Measurements from ENCODE around the gene C1orf210. TPM values are rescaled to one million over a fixed set of nuclear protein-coding genes. Genes with fewer than 3 reads are reported as not detected.
A peak's percentile ranks its signal among the peaks of the same experiment; 100 is the strongest.

Gene C1orf210
- total and polyA plus RNA-seq, 9 of the 15 experiments (the other 6 are each of a cell fraction or from before 2014, with no cell fraction given): 0.21 TPM; not detected in 8

GRCh38 chr1:43304771-43305300, 19.5 kb upstream of the C1orf210 start:
- 5% methylated on average over 38 of the region's 46 CpGs for WGBS (ENCODE audit: insufficient coverage, low coverage, missing lambda C conversion rate)
- peaks cover 4% of the 10 kb centered on the region; the same call in 1 of the 2 replicates for H4K20me1 ChIP-seq (replicated peaks; ENCODE audit: control insufficient read depth, insufficient read depth, low read length)
- no TSS peak for BruUV-seq (replicated peaks)
- peak overlapping the region in 1 of 2 experiments; percentile 46; a peak in 2 of 4 replicates for H3K9ac ChIP-seq (ENCODE audit: insufficient read depth in 1 of 2, low read depth in 2 of 2, low read length in 2 of 2)
- FAIRE-seq: no peak
- 0 out of 2 replicates have a peak, but pooled peaks cover 2% of the 10 kb centered on the region for H3K9me3 ChIP-seq (replicated peaks; ENCODE audit: control insufficient read depth, insufficient read depth, low read depth, low read length)
- DNase-seq (ENCODE audit: extremely low read depth in 1 of 4, low spot score in 3 of 4): peak; percentile 47 to 86 (median 69)
- H3K4me2 ChIP-seq (ENCODE audit: insufficient read depth, low read length): peak overlapping the region; percentile 44
- no peaks in the 10 kb centered on the region for H3K9me1 ChIP-seq (ENCODE audit: control insufficient read depth, insufficient read depth, low read length)
- H3K4me3 ChIP-seq: no peak overlapping the region
- intact Hi-C loops (cut with micrococcal nuclease) (no loop called here), in situ Hi-C loops (cut with MboI) (no loop called here)
- peaks cover 4 to 19% of the 10 kb centered on the region in 2 experiments; a peak in 4 of 5 replicates for H3K4me1 ChIP-seq (replicated peaks in 1 of 2; ENCODE audit: control insufficient read depth in 2 of 2, insufficient read depth in 2 of 2, low read length in 2 of 2)
- ATAC-seq: peak; percentile 56
- peak overlapping the region; percentile 46 for H2AFZ ChIP-seq (ENCODE audit: low read depth, low read length)
- H3K27ac ChIP-seq (ENCODE audit: extremely low read depth, low read depth, low read length): no peak overlapping the region
- peaks cover 24 to 81% of the 10 kb centered on the region in 2 experiments for H3K27me3 ChIP-seq (ENCODE audit: control insufficient read depth in 2 of 2, insufficient read depth in 2 of 2, low read length in 2 of 2)
- ChIA-PET CTCF (ENCODE audit: low intra/inter-chr PET ratio) (no interaction called here), POLR2A (interaction anchor here (0.6 to 1.0 kb wide), 2 partner anchors 25 to 52 kb away, joined by 3 read pairs; no protein-coding TSS in a partner anchor)
- no peaks in the 10 kb centered on the region for H3K36me3 ChIP-seq (ENCODE audit: control insufficient read depth, insufficient read depth, low read length)
- H3K79me2 ChIP-seq (ENCODE audit: control insufficient read depth, insufficient read depth, low read length): no peaks in the 10 kb centered on the region
- TF ChIP-seq SAFB (IDR thresholded peaks at IDR 0.05; ENCODE audit: borderline replicate concordance, low read depth, low read length): peak; percentile 62; the same call in 1 of the 2 replicates
- no peak for TF ChIP-seq HDAC6 (IDR thresholded peaks at IDR 0.05; ENCODE audit: low read depth, low read length)
- TF ChIP-seq EGR1 (conservative IDR thresholded peaks at IDR 0.05): peak; percentile 96
- TF ChIP-seq, protein P1, sequence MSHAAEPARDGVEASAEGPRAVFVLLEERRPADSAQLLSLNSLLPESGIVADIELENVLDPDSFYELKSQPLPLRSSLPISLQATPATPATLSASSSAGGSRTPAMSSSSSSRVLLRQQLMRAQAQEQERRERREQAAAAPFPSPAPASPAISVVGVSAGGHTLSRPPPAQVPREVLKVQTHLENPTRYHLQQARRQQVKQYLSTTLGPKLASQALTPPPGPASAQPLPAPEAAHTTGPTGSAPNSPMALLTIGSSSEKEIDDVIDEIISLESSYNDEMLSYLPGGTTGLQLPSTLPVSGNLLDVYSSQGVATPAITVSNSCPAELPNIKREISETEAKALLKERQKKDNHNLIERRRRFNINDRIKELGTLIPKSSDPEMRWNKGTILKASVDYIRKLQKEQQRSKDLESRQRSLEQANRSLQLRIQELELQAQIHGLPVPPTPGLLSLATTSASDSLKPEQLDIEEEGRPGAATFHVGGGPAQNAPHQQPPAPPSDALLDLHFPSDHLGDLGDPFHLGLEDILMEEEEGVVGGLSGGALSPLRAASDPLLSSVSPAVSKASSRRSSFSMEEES (CRISPR knock-in tag; IDR thresholded peaks at IDR 0.05): no peak
- TF ChIP-seq HMG20B (CRISPR knock-in tag; IDR thresholded peaks at IDR 0.05): no peak
- TF ChIP-seq MAX (CRISPR knock-in tag; IDR thresholded peaks at IDR 0.05): peak; percentile 92
- TF ChIP-seq RBBP5 (IDR thresholded peaks at IDR 0.05; ENCODE audit: borderline replicate concordance, insufficient read depth, low read length, poor library complexity, severe bottlenecking): no peak
- TF ChIP-seq MGA (IDR thresholded peaks at IDR 0.05): peak; percentile 73; the same call in 1 of the 2 replicates
